HL-60/S4 treated with phorbol 12-myristate 13-acetate at 8.2 ng/mL for 4 days and 3 days (cell line): ENCODE data around the gene CLIC6.
"Not testable (repeated sequence)": the region's sequence is repeated elsewhere in the genome, so short reads cannot be mapped to it uniquely, and the experiment has no call there.

ENCODE experiments used
- in situ Hi-C: fragments of 300-500 bp; cut with MboI; formaldehyde crosslinking; loops from 2 replicates; pipeline ENCODE4 v1.15.0; 2022; ENCODE audit warnings: low sequenced_read_pairs

CLIC6 gene

GRCh38 chr21:34690793-34691175 is 22.0 kb downstream of the CLIC6 start:
- in situ Hi-C loops: no loop called here

GRCh38 chr21:34691390-34692032 is 22.7 kb downstream of the CLIC6 start:
- in situ Hi-C loops: no loop called here

GRCh38 chr21:34692458-34693020 is 23.7 kb downstream of the CLIC6 start:
- in situ Hi-C loops: no loop called here

GRCh38 chr21:34693192-34693810 is 24.5 kb downstream of the CLIC6 start:
- in situ Hi-C loops: no loop called here

GRCh38 chr21:34695434-34695833 is 26.6 kb downstream of the CLIC6 start:
- in situ Hi-C loops: no loop called here

- in situ Hi-C loops: no loop called here
These were observed 27.3 kb downstream of the CLIC6 start for GRCh38 chr21:34696121-34696520.

- in situ Hi-C loops: no loop called here
These were observed 29.0 kb downstream of the CLIC6 start for GRCh38 chr21:34697826-34698225.

GRCh38 chr21:34698270-34699015 is 29.6 kb downstream of the CLIC6 start:
- in situ Hi-C loops: no loop called here

- in situ Hi-C loops: no loop called here
These were observed 31.8 kb downstream of the CLIC6 start for GRCh38 chr21:34700605-34701004.

- in situ Hi-C loops: no loop called here
These were observed 32.9 kb downstream of the CLIC6 start for GRCh38 chr21:34701726-34702125.

- in situ Hi-C loops: no loop called here
These were observed 33.8 kb downstream of the CLIC6 start for GRCh38 chr21:34702341-34703170.

GRCh38 chr21:34703571-34703970 is 34.8 kb downstream of the CLIC6 start:
- in situ Hi-C loops: no loop called here

GRCh38 chr21:34704119-34704518 is 35.3 kb downstream of the CLIC6 start:
- in situ Hi-C loops: no loop called here

GRCh38 chr21:34705011-34705410 is 36.2 kb downstream of the CLIC6 start:
- in situ Hi-C loops: no loop called here

GRCh38 chr21:34706337-34706736 is 37.5 kb downstream of the CLIC6 start:
- in situ Hi-C loops: no loop called here

GRCh38 chr21:34707876-34708325 is 39.1 kb downstream of the CLIC6 start:
- in situ Hi-C loops: no loop called here

- in situ Hi-C loops: no loop called here
These were observed 44.8 kb downstream of the CLIC6 start for GRCh38 chr21:34713621-34714020.

GRCh38 chr21:34715518-34715917 is 46.7 kb downstream of the CLIC6 start:
- in situ Hi-C loops: no loop called here

GRCh38 chr21:34715985-34716596 is 47.3 kb downstream of the CLIC6 start:
- in situ Hi-C loops: no loop called here

GRCh38 chr21:34718529-34718928 is 49.7 kb downstream of the CLIC6 start:
- in situ Hi-C loops: not testable (repeated sequence)
